Urinary bladder (tissue), 4 donors: Measurements from ENCODE around the gene ZNF565. TPM values are rescaled to one million over a fixed set of nuclear protein-coding genes. Genes with fewer than 3 reads are reported as not detected.
A peak's percentile ranks its signal among the peaks of the same experiment; 100 is the strongest.

ENCODE experiments used
- DNase-seq: peaks from one replicate; pipeline ENCODE4 v3.0.0-alpha.2; 2015; ENCODE audit errors: extremely low spot score
- H3K27ac ChIP-seq: one replicate; pipeline ENCODE4 v1.5.1; 2013; ENCODE audit warnings: low read depth, mild to moderate bottlenecking, moderate library complexity
- H3K36me3 ChIP-seq: one replicate; pipeline ENCODE4 v1.6.1; 2013; ENCODE audit warnings: mild to moderate bottlenecking, moderate library complexity; ENCODE audit not compliant: insufficient read depth
- H3K4me1 ChIP-seq: one replicate; pipeline ENCODE4 v1.6.1; 2013; ENCODE audit warnings: mild to moderate bottlenecking, moderate library complexity; ENCODE audit not compliant: insufficient read depth
- H3K4me3 ChIP-seq: one replicate; pipeline ENCODE4 v1.5.1; 2013; ENCODE audit warnings: low read depth, low read length
- WGBS: extraction: QIAGEN DNeasy Blood & Tissue Kit; methylation state at CpG from one replicate; pipeline ENCODE4 v1.1.7; 2013; 5-methylcytosine and 5-hydroxymethylcytosine counted together
- polyA plus RNA-seq: library from polyadenylated mRNA; stranded (reverse); fragments of 200-250 nt; gene quantifications from one replicate; pipeline ENCODE4 v1.2.3, GENCODE V29; 2013
- total RNA-seq: library from RNA; depleted of rRNA; stranded (reverse); fragments of >200 nt; gene quantifications from one replicate; pipeline ENCODE4 v1.2.3, GENCODE V29; 2014
- donor health status: healthy with polysubstance abuse.
- donor health status: healthy.

Gene ZNF565
- total and polyA plus RNA-seq, 2 donors: 4.0 to 10.8 TPM

- DNase-seq: no peak
- WGBS: 26% methylated on average over 16 of the region's 16 CpGs
- Histone ChIP-seq H3K36me3 (peaks cover 2% of the 10 kb centered on the region), H3K4me3 (peak overlapping the region; percentile 49), H3K27ac (peak overlapping the region; percentile 99), H3K4me1 (no peaks in the 10 kb centered on the region)
Observed at GRCh38 chr19:36152019-36152351, 62.5 kb downstream of the ZNF565 start.

GRCh38 chr19:36151144-36152018 lies 63.1 kb downstream of the ZNF565 start:
- Histone ChIP-seq H3K4me1 (no peaks in the 10 kb centered on the region), H3K36me3 (peaks cover 2% of the 10 kb centered on the region), H3K4me3 (peak overlapping the region; percentile 49), H3K27ac (peak overlapping the region; percentile 99)
- 28% methylated on average over 47 of the region's 47 CpGs for WGBS
- no peak for DNase-seq

- no peaks in the 10 kb centered on the region for H3K4me1 ChIP-seq
- DNase-seq: no peak
- peaks cover 2% of the 10 kb centered on the region for H3K36me3 ChIP-seq
- no peak overlapping the region for H3K4me3 ChIP-seq
- 53% methylated on average over 5 of the region's 5 CpGs for WGBS
- peak overlapping the region; percentile 99 for H3K27ac ChIP-seq
Observed at GRCh38 chr19:36150586-36150985, 63.9 kb downstream of the ZNF565 start.

GRCh38 chr19:36149673-36150406 lies 64.6 kb downstream of the ZNF565 start:
- Histone ChIP-seq H3K27ac (no peak overlapping the region), H3K4me1 (no peaks in the 10 kb centered on the region)
- DNase-seq: no peak

GRCh38 chr19:36144624-36145023 lies 69.8 kb downstream of the ZNF565 start:
- 96% methylated on average over 6 of the region's 6 CpGs for WGBS
- no peaks in the 10 kb centered on the region for H3K36me3 ChIP-seq
- no peak overlapping the region for H3K27ac ChIP-seq

More at GRCh38 chr19:36149673-36150406, 64.6 kb downstream of the ZNF565 start:
- no peak overlapping the region for H3K4me3 ChIP-seq
- 74% methylated on average over 13 of the region's 13 CpGs for WGBS
- peaks cover 2% of the 10 kb centered on the region for H3K36me3 ChIP-seq

GRCh38 chr19:36142496-36142895 lies 72.0 kb downstream of the ZNF565 start:
- no peak for DNase-seq
- Histone ChIP-seq H3K4me1 (no peaks in the 10 kb centered on the region), H3K36me3 (no peaks in the 10 kb centered on the region), H3K4me3 (no peak overlapping the region), H3K27ac (no peak overlapping the region)
- WGBS: 89% methylated on average over 9 of the region's 9 CpGs

More at GRCh38 chr19:36144624-36145023, 69.8 kb downstream of the ZNF565 start:
- H3K4me3 ChIP-seq: no peak overlapping the region
- H3K4me1 ChIP-seq: no peaks in the 10 kb centered on the region
- DNase-seq: no peak

- no peak overlapping the region for H3K4me3 ChIP-seq
- H3K36me3 ChIP-seq: no peaks in the 10 kb centered on the region
- DNase-seq: no peak
- 93% methylated on average over 14 of the region's 14 CpGs for WGBS
- H3K27ac ChIP-seq: no peak overlapping the region
- H3K4me1 ChIP-seq: no peaks in the 10 kb centered on the region
Observed at GRCh38 chr19:36142046-36142445, 72.4 kb downstream of the ZNF565 start.

GRCh38 chr19:36141039-36141927 lies 73.2 kb downstream of the ZNF565 start:
- no peak for DNase-seq
- Histone ChIP-seq H3K36me3 (no peaks in the 10 kb centered on the region), H3K27ac (peak overlapping the region; percentile 99), H3K4me1 (no peaks in the 10 kb centered on the region), H3K4me3 (peak overlapping the region; percentile 76)
- WGBS: 20% methylated on average over 42 of the region's 42 CpGs

- under 1% methylated on average over 31 of the region's 31 CpGs for WGBS
- Histone ChIP-seq H3K36me3 (no peaks in the 10 kb centered on the region), H3K27ac (peak overlapping the region; percentile 99), H3K4me1 (no peaks in the 10 kb centered on the region), H3K4me3 (peak overlapping the region; percentile 76)
- DNase-seq: no peak
Observed at GRCh38 chr19:36140304-36141038, 74.0 kb downstream of the ZNF565 start.

- Histone ChIP-seq H3K27ac (peak within 1 kb of the TSS; percentile 99), H3K36me3 (no peaks in the 10 kb centered on the region), H3K4me3 (peak within 1 kb of the TSS; percentile 76), H3K4me1 (no peaks in the 10 kb centered on the region)
- under 1% methylated on average over 75 of the region's 75 CpGs for WGBS
- DNase-seq: peak; percentile 94
Observed at GRCh38 chr19:36139473-36140303, 74.8 kb downstream of the ZNF565 start, which contains the start of gene CAPNS1. Gene CAPNS1, plus strand, starts transcription at chr19:36140066. Its CDS starts 946 bp downstream, at chr19:36141012.

GRCh38 chr19:36139120-36139472 lies 75.4 kb downstream of the ZNF565 start:
- 54% methylated on average over 7 of the region's 7 CpGs for WGBS
- no peak for DNase-seq

More at GRCh38 chr19:36139120-36139472, 75.4 kb downstream of the ZNF565 start:
- Histone ChIP-seq H3K36me3 (no peaks in the 10 kb centered on the region), H3K4me3 (peak overlapping the region; percentile 76), H3K4me1 (no peaks in the 10 kb centered on the region), H3K27ac (peak overlapping the region; percentile 99)
